Measurements from ENCODE around the gene QRICH2. TPM values are rescaled to one million over a fixed set of nuclear protein-coding genes. Genes with fewer than 3 reads are reported as not detected.

The QRICH2 gene
- total RNA-seq, 1 donor from 2014 or later, result 1.7 TPM

- Mint-ChIP-seq H3K4me1 (no peaks in the 10 kb centered on the region), H3K36me3 (peaks cover 4% of the 10 kb centered on the region), H3K27me3 (ENCODE audit: insufficient read depth, low read depth) (peaks cover 5% of the 10 kb centered on the region), H3K27ac (peak overlapping the region; percentile 21), H3K9me3 (no peaks in the 10 kb centered on the region), H3K4me3 (no peak overlapping the region)
- H3K4me3 ChIP-seq, result no peak overlapping the region
- no peak overlapping the region for H2AFZ ChIP-seq (replicated peaks)
- no peak overlapping the region for H3K27ac ChIP-seq
- H3K79me2 ChIP-seq (ENCODE audit: low read depth), result no peaks in the 10 kb centered on the region
- no peaks in the 10 kb centered on the region for H3K27me3 ChIP-seq
- no peaks in the 10 kb centered on the region for H3K9me3 ChIP-seq (ENCODE audit: low read depth)
- no peak for TF ChIP-seq EZH2 (IDR thresholded peaks at IDR 0.05)
- no peak for TF ChIP-seq EZH2phosphoT487 (IDR thresholded peaks at IDR 0.05)
- no peak for TF ChIP-seq CTCF (IDR thresholded peaks at IDR 0.05)
- no peaks in the 10 kb centered on the region for H3F3A ChIP-seq (ENCODE audit: low read depth)
- H3K4me2 ChIP-seq, result no peak overlapping the region
- H4K20me1 ChIP-seq (ENCODE audit: low read depth), result no peaks in the 10 kb centered on the region
- no peaks in the 10 kb centered on the region for H3K36me3 ChIP-seq
- DNase-seq (ENCODE audit: low spot score), result no peak
- no peak overlapping the region for H3K9ac ChIP-seq
- no peaks in the 10 kb centered on the region for H3K4me1 ChIP-seq
These were observed 26.3 kb downstream of the QRICH2 start for GRCh38 chr17:76281573-76282371.

GRCh38 chr17:76280650-76281049, 27.4 kb downstream of the QRICH2 start:
- H3K27me3 ChIP-seq, result no peaks in the 10 kb centered on the region
- H3K9me3 Mint-ChIP-seq, result no peaks in the 10 kb centered on the region
- TF ChIP-seq CTCF (IDR thresholded peaks at IDR 0.05) (no peak), EZH2phosphoT487 (IDR thresholded peaks at IDR 0.05) (no peak), EZH2 (IDR thresholded peaks at IDR 0.05) (no peak)

GRCh38 chr17:76279742-76280287, 28.3 kb downstream of the QRICH2 start:
- H3K79me2 ChIP-seq (ENCODE audit: low read depth), result no peaks in the 10 kb centered on the region
- no peak overlapping the region for H2AFZ ChIP-seq (replicated peaks)
- Mint-ChIP-seq H3K9me3 (no peaks in the 10 kb centered on the region), H3K36me3 (no peaks in the 10 kb centered on the region), H3K4me3 (no peak overlapping the region), H3K4me1 (peaks cover 2% of the 10 kb centered on the region), H3K27me3 (ENCODE audit: insufficient read depth, low read depth) (peaks cover 5% of the 10 kb centered on the region), H3K27ac (peak overlapping the region; percentile 72)
- TF ChIP-seq EZH2 (IDR thresholded peaks at IDR 0.05) (no peak), CTCF (IDR thresholded peaks at IDR 0.05) (no peak), EZH2phosphoT487 (IDR thresholded peaks at IDR 0.05) (no peak)
- no peak overlapping the region for H3K4me3 ChIP-seq
- H3K4me2 ChIP-seq, result no peak overlapping the region
- no peaks in the 10 kb centered on the region for H3K27me3 ChIP-seq
- no peaks in the 10 kb centered on the region for H3K9me3 ChIP-seq (ENCODE audit: low read depth)
- H3K9ac ChIP-seq, result no peak overlapping the region
- no peaks in the 10 kb centered on the region for H3K36me3 ChIP-seq
- no peaks in the 10 kb centered on the region for H3K4me1 ChIP-seq
- H3K27ac ChIP-seq, result no peak overlapping the region
- DNase-seq (ENCODE audit: low spot score), result no peak
- H4K20me1 ChIP-seq (ENCODE audit: low read depth), result no peaks in the 10 kb centered on the region
- H3F3A ChIP-seq (ENCODE audit: low read depth), result no peaks in the 10 kb centered on the region

More at GRCh38 chr17:76280650-76281049, 27.4 kb downstream of the QRICH2 start:
- Mint-ChIP-seq H3K4me1 (peaks cover 2% of the 10 kb centered on the region), H3K27ac (no peak overlapping the region), H3K36me3 (no peaks in the 10 kb centered on the region), H3K27me3 (ENCODE audit: insufficient read depth, low read depth) (peaks cover 5% of the 10 kb centered on the region), H3K4me3 (no peak overlapping the region)
- H3K9me3 ChIP-seq (ENCODE audit: low read depth), result no peaks in the 10 kb centered on the region
- H3K4me3 ChIP-seq, result no peak overlapping the region
- H3K36me3 ChIP-seq, result no peaks in the 10 kb centered on the region
- no peak overlapping the region for H3K4me2 ChIP-seq
- H3K27ac ChIP-seq, result no peak overlapping the region
- no peak for DNase-seq (ENCODE audit: low spot score)
- H2AFZ ChIP-seq (replicated peaks), result no peak overlapping the region
- H3K9ac ChIP-seq, result peak overlapping the region; percentile 8
- H3F3A ChIP-seq (ENCODE audit: low read depth), result no peaks in the 10 kb centered on the region
- no peaks in the 10 kb centered on the region for H3K79me2 ChIP-seq (ENCODE audit: low read depth)
- no peaks in the 10 kb centered on the region for H3K4me1 ChIP-seq
- no peaks in the 10 kb centered on the region for H4K20me1 ChIP-seq (ENCODE audit: low read depth)
